Mucosa of descending colon (tissue), 3 donors: Measurements from ENCODE around the gene TMEM201. TPM values are rescaled to one million over a fixed set of nuclear protein-coding genes. Genes with fewer than 3 reads are reported as not detected.

Experiments used
- ATAC-seq: fragments of 200-7000 bp; cut with Tn5 transposase; one replicate; pipeline ENCODE4 v1.9.1; 2020; ENCODE audit warnings: mild to moderate bottlenecking, moderate library complexity
- DNase-seq, 3 donors: peaks; one replicate each; pipeline ENCODE4 v3.0.0-alpha.2; 2020
- H3K36me3 ChIP-seq: fragments of 200-600 bp; one replicate; pipeline ENCODE4 v1.8.0; 2021; ENCODE audit warnings: low read depth, mild to moderate bottlenecking
- H3K4me1 ChIP-seq: fragments of 200-600 bp; one replicate; pipeline ENCODE4 v1.8.0; 2021; ENCODE audit warnings: low read depth, mild to moderate bottlenecking
- H3K4me3 ChIP-seq: fragments of 200-600 bp; one replicate; pipeline ENCODE4 v1.8.0; 2021; ENCODE audit warnings: mild to moderate bottlenecking
- H3K9me3 ChIP-seq: fragments of 200-600 bp; one replicate; pipeline ENCODE4 v1.8.0; 2021; ENCODE audit warnings: mild to moderate bottlenecking
- CTCF ChIP-seq: fragments of 200-600 bp; IDR thresholded peaks from one replicate; pipeline ENCODE4 v1.8.0; 2022; ENCODE audit warnings: antibody characterized with exemption, mild to moderate bottlenecking
- intact Hi-C, 2 donors: fragments of 100-400 bp; cut with DNase I in 1 of 2; cut with micrococcal nuclease in 1 of 2; formaldehyde crosslinking; loops; one replicate each; pipeline versions ENCODE4 v1.11.0 to v1.11.1; 2022; cut with DNase I, micrococcal nuclease
- total RNA-seq, 3 donors: library from RNA; stranded (reverse); fragmentation: NEBNext Ultra II Directional in 2 of 3; extraction: Animal tissue kit (Norgen Biotek cat#: 25700) in 2 of 3; gene quantifications; one replicate each; pipeline versions ENCODE4 v1.2.1 to v1.2.4, GENCODE V29; 2021 to 2023
- donor health status: DM: no; HTN: no; CAD: no; lungs with moderate emphysema.
- donor health status: DM: no; HTN: no; CAD: no.
- donor health status: DM: no; HTN: yes; CAD: no.

The TMEM201 gene
- total RNA-seq, 3 donors from 2014 or later, result 8.1 to 12.1 (median 8.4) TPM

GRCh38 chr1:9600861-9601834, 12.4 kb downstream of the TMEM201 start:
- Histone ChIP-seq H3K36me3 (peaks cover 3% of the 10 kb centered on the region), H3K4me1 (no peaks in the 10 kb centered on the region), H3K4me3 (no peak overlapping the region), H3K9me3 (no peaks in the 10 kb centered on the region)
- DNase-seq, result peak in 1 of 3 donors; percentile 43
- ATAC-seq, result no peak
- intact Hi-C loops, result no loop called here
- TF ChIP-seq CTCF, result no peak

GRCh38 chr1:9601942-9602793, 13.5 kb downstream of the TMEM201 start:
- intact Hi-C loops, result no loop called here
- peak in 1 of 3 donors; percentile 42 for DNase-seq
- Histone ChIP-seq H3K36me3 (peaks cover 3% of the 10 kb centered on the region), H3K9me3 (no peaks in the 10 kb centered on the region), H3K4me1 (no peaks in the 10 kb centered on the region), H3K4me3 (no peak overlapping the region)
- ATAC-seq, result no peak
- TF ChIP-seq CTCF, result no peak

- ATAC-seq, result no peak
- H3K36me3 ChIP-seq, result peaks cover 3% of the 10 kb centered on the region
Measured at GRCh38 chr1:9602794-9603167, 14.1 kb downstream of the TMEM201 start.

GRCh38 chr1:9603307-9603706, 14.6 kb downstream of the TMEM201 start:
- Histone ChIP-seq H3K4me1 (no peaks in the 10 kb centered on the region), H3K36me3 (peaks cover 3% of the 10 kb centered on the region), H3K9me3 (no peaks in the 10 kb centered on the region), H3K4me3 (no peak overlapping the region)
- TF ChIP-seq CTCF, result no peak
- peak in 1 of 3 donors; percentile 31 for DNase-seq
- intact Hi-C loops, result no loop called here
- no peak for ATAC-seq

More at GRCh38 chr1:9602794-9603167, 14.1 kb downstream of the TMEM201 start:
- Histone ChIP-seq H3K9me3 (no peaks in the 10 kb centered on the region), H3K4me1 (no peaks in the 10 kb centered on the region), H3K4me3 (no peak overlapping the region)
- no peak for DNase-seq
- no peak for TF ChIP-seq CTCF
- intact Hi-C loops, result no loop called here

- TF ChIP-seq CTCF, result no peak
- Histone ChIP-seq H3K9me3 (no peaks in the 10 kb centered on the region), H3K4me1 (no peaks in the 10 kb centered on the region), H3K4me3 (no peak overlapping the region), H3K36me3 (peaks cover 3% of the 10 kb centered on the region)
- intact Hi-C loops, result no loop called here
- DNase-seq, result peak in 1 of 3 donors; percentile 44
- ATAC-seq, result no peak
Measured at GRCh38 chr1:9603766-9604753, 15.3 kb downstream of the TMEM201 start.
